SK-N-SH (cell line): Measurements from ENCODE around the gene COLEC11. TPM values are rescaled to one million over a fixed set of nuclear protein-coding genes. Genes with fewer than 3 reads are reported as not detected.

Source experiments
- CTCF ChIA-PET: fragments of 300-600, 350-600 bp; formaldehyde crosslinking; extraction: SDS; loops from one replicate; lab custom pipeline; 2021; lab: Yijun Ruan, JAX
- POLR2A ChIA-PET: fragments of 350-600 bp; sonication (Branson Sonifier 250); formaldehyde crosslinking; extraction: SDS; loops from one replicate; lab custom pipeline; 2020; ENCODE audit warnings: antibody characterized with exemption, inconsistent platforms; lab: Yijun Ruan, JAX
- DNase-seq: peaks from one replicate; pipeline ENCODE4 v3.0.0; 2012
- H2AFZ ChIP-seq: fragments of 200-600 bp; sonication (generic); 2 replicates; pipeline ENCODE4 v1.8.1; 2016; ENCODE audit warnings: antibody characterized with exemption, mild to moderate bottlenecking, low read depth
- H3F3A ChIP-seq: fragments of 200-600 bp; sonication (generic); replicated peaks from 2 replicates; pipeline ENCODE3; 2016; ENCODE audit warnings: antibody characterized with exemption, mild to moderate bottlenecking; ENCODE audit not compliant: insufficient read depth
- H3K27ac ChIP-seq, 2 experiments: fragments of 200-500 bp in 1 of 2; fragments of 200-600 bp in 1 of 2; sonication (Bioruptor generic) in 1 of 2; sonication (generic), shearing (Covaris generic) in 1 of 2; 2 replicates each; pipeline versions ENCODE4 v1.5.1 to v1.6.1; 2014 to 2016; ENCODE audit warnings: low read depth in 2 of 2, inconsistent platforms in 1 of 2, low read length in 1 of 2, mild to moderate bottlenecking in 1 of 2, mixed read lengths in 1 of 2
- H3K27me3 ChIP-seq: fragments of 200-600 bp; sonication (generic), shearing (Covaris generic); 2 replicates; pipeline ENCODE4 v1.6.1; 2016; ENCODE audit warnings: mixed run types; ENCODE audit not compliant: insufficient read depth
- H3K36me3 ChIP-seq, 2 experiments: fragments of 200-500 bp in 1 of 2; fragments of 200-600 bp in 1 of 2; sonication (Bioruptor generic) in 1 of 2; sonication (generic) in 1 of 2; replicated peaks in 1 of 2; 2 replicates each; pipeline versions ENCODE3 to v1.5.1; 2014 to 2016; ENCODE audit warnings: low read length in 1 of 2, mild to moderate bottlenecking in 1 of 2; ENCODE audit not compliant: insufficient read depth in 2 of 2, control insufficient read depth in 1 of 2
- H3K4me1 ChIP-seq, 2 experiments: fragments of 200-500 bp in 1 of 2; fragments of 200-600 bp in 1 of 2; sonication (Bioruptor generic) in 1 of 2; sonication (generic), shearing (Covaris generic) in 1 of 2; 2 replicates each; pipeline versions ENCODE4 v1.5.1 to v1.6.1; 2014 to 2016; ENCODE audit warnings: low read depth in 1 of 2, low read length in 1 of 2, mixed run types in 1 of 2; ENCODE audit not compliant: insufficient read depth in 2 of 2, control insufficient read depth in 1 of 2
- H3K4me2 ChIP-seq: fragments of 200-600 bp; sonication (generic), shearing (Covaris generic); 2 replicates; pipeline ENCODE4 v1.6.1; 2017; ENCODE audit warnings: mixed run types
- H3K4me3 ChIP-seq, 2 experiments: fragments of 200-500 bp in 1 of 2; fragments of 200-600 bp in 1 of 2; sonication (Bioruptor generic) in 1 of 2; sonication (generic), shearing (Covaris generic) in 1 of 2; 2 replicates each; pipeline versions ENCODE4 v1.5.1 to v1.8.1; 2014 to 2016; ENCODE audit warnings: low read depth in 2 of 2, inconsistent platforms in 1 of 2, low read length in 1 of 2, mild to moderate bottlenecking in 1 of 2, mixed read lengths in 1 of 2, moderate library complexity in 1 of 2
- H3K79me2 ChIP-seq: fragments of 200-600 bp; sonication (generic); 2 replicates; pipeline ENCODE4 v1.8.1; 2017; ENCODE audit warnings: mild to moderate bottlenecking; ENCODE audit not compliant: insufficient read depth
- H3K9ac ChIP-seq: fragments of 200-600 bp; sonication (generic); 2 replicates; pipeline ENCODE4 v1.6.1; 2017; ENCODE audit warnings: mixed run types
- H3K9me2 ChIP-seq: fragments of 200-600 bp; sonication (generic); 2 replicates; pipeline ENCODE4 v1.6.1; 2017; ENCODE audit warnings: mixed run types
- H3K9me3 ChIP-seq: fragments of 200-600 bp; sonication (generic); 2 replicates; pipeline ENCODE4 v1.6.1; 2017; ENCODE audit warnings: mixed run types, mild to moderate bottlenecking, moderate library complexity
- H4K20me1 ChIP-seq: fragments of 200-600 bp; sonication (generic); 2 replicates; pipeline ENCODE4 v1.6.1; 2017; ENCODE audit warnings: mild to moderate bottlenecking, mixed run types; ENCODE audit not compliant: insufficient read depth
- CHD2 ChIP-seq: fragments of 150-350 bp; IDR thresholded peaks from 2 replicates; pipeline ENCODE4 v1.6.1; 2018; ENCODE audit warnings: low read length; ENCODE audit not compliant: partially characterized antibody
- ELF1 ChIP-seq: IDR thresholded peaks from 2 replicates; pipeline ENCODE4 v1.4.0; 2012
- EP300 ChIP-seq, 2 experiments: IDR thresholded peaks; 2 replicates each; pipeline versions ENCODE4 v1.4.0 to v1.6.1; 2012; ENCODE audit warnings: borderline replicate concordance in 1 of 2, low read depth in 1 of 2, low read length in 1 of 2
- FOXM1 ChIP-seq: IDR thresholded peaks from 2 replicates; pipeline ENCODE4 v1.4.0; 2012; ENCODE audit warnings: low read depth, mild to moderate bottlenecking
- GABPA ChIP-seq: IDR thresholded peaks from 2 replicates; pipeline ENCODE4 v1.4.0; 2012; ENCODE audit warnings: low read depth, mild to moderate bottlenecking
- GATA2 ChIP-seq: sonication (generic); formaldehyde crosslinking; IDR thresholded peaks from 2 replicates; pipeline ENCODE4 v1.5.0; 2020; ENCODE audit warnings: mild to moderate bottlenecking, missing genetic modification reagents
- JUND ChIP-seq: IDR thresholded peaks from 2 replicates; pipeline ENCODE4 v1.4.0; 2012
- MEF2A ChIP-seq: IDR thresholded peaks from 2 replicates; pipeline ENCODE4 v1.4.0; 2012; ENCODE audit warnings: low read depth, borderline replicate concordance
- POLR2AphosphoS5 ChIP-seq: IDR thresholded peaks from 2 replicates; pipeline ENCODE4 v1.6.1; 2012; ENCODE audit warnings: low read depth, low read length
- RAD21 ChIP-seq: IDR thresholded peaks from 2 replicates; pipeline ENCODE4 v1.6.1; 2012; ENCODE audit warnings: mild to moderate bottlenecking, low read length
- RCOR1 ChIP-seq: fragments of 150-350 bp; IDR thresholded peaks from 2 replicates; pipeline ENCODE4 v1.6.1; 2017; ENCODE audit warnings: antibody characterized with exemption, low read length
- RFX5 ChIP-seq: IDR thresholded peaks from 2 replicates; pipeline ENCODE4 v1.6.1; 2012; ENCODE audit warnings: mild to moderate bottlenecking, improper control_type of control experiment, low read length
- RXRA ChIP-seq: IDR thresholded peaks from 2 replicates; pipeline ENCODE4 v1.4.0; 2012; ENCODE audit warnings: low read depth, mild to moderate bottlenecking, borderline replicate concordance
- TAF1 ChIP-seq: IDR thresholded peaks from 2 replicates; pipeline ENCODE4 v1.6.1; 2012; ENCODE audit warnings: low read depth, mild to moderate bottlenecking, low read length, moderate library complexity, borderline replicate concordance
- WGBS: methylation state at CpG from one replicate; pipeline ENCODE4 v1.1.6; 2017; ENCODE audit warnings: low lambda C conversion rate; 5-methylcytosine and 5-hydroxymethylcytosine counted together
- polyA plus RNA-seq, 3 experiments: library from polyadenylated mRNA; depleted of rRNA; stranded (reverse); fragments of >200 nt; gene quantifications; 2 replicates each; pipeline ENCODE4 v1.2.3, GENCODE V29; 2012
- TF ChIP-seq, protein P1 (sequence below): IDR thresholded peaks from 2 replicates; pipeline ENCODE4 v1.4.0; 2012; ENCODE audit warnings: low read depth
- TF ChIP-seq, protein P2 (sequence below): fragments of 150-350 bp; IDR thresholded peaks from 2 replicates; pipeline ENCODE4 v1.6.1; 2016; ENCODE audit warnings: mild to moderate bottlenecking, low read depth, low read length
- TF ChIP-seq, protein P3 (sequence below): fragments of 200-600 bp; sonication (generic); IDR thresholded peaks from 2 replicates; pipeline ENCODE4 v1.6.1; 2017; ENCODE audit warnings: antibody characterized with exemption, mild to moderate bottlenecking, moderate library complexity
- TF ChIP-seq, protein P4 (sequence below): IDR thresholded peaks from 2 replicates; pipeline ENCODE4 v1.6.1; 2012; ENCODE audit warnings: mild to moderate bottlenecking, low read depth, low read length, moderate library complexity
- TF ChIP-seq, protein P5 (sequence below): IDR thresholded peaks from 2 replicates; pipeline ENCODE4; 2012
- TF ChIP-seq, protein P6 (sequence below): IDR thresholded peaks from 2 replicates; pipeline ENCODE4 v1.4.0; 2012; ENCODE audit warnings: low read depth, borderline replicate concordance

Gene COLEC11
- polyA plus RNA-seq, 1 of the 3 experiments (the other 2 are of a cell fraction): 8.7 TPM

DNA sequence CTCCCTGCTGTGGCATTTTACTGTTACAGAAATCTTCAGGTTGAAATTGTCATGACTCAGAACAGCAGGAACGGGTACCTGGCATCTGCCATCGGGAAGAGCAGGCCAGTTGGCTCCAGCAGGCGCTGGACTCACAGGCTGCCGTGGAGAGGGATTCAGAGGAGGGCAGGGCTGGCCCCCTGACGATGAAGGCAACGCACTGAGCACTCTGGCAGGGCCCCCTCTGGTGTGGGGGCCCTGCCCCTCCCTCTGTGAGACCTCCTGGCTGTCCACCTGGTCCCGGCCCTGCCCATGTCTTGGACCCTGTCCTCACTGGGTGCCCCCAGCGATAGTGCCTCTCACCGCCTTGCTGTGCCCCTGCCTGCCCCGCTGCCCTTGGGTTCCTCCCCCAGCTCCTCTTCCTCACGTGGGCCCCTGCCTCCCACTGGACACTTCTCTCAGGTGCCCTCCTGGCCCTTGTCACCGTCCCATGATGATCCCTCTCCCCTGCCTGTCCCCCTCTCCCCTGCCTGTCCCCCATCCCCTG is 39.7 kb downstream of the COLEC11 start:
- H3K4me1 ChIP-seq: peaks cover 0 to 20% of the 10 kb centered on the region in 2 experiments; a peak in 1 of 4 replicates
- H3K4me3 ChIP-seq: no peak overlapping the region
- no peaks in the 10 kb centered on the region for H3K36me3 ChIP-seq
- no peaks in the 10 kb centered on the region for H3K9me2 ChIP-seq
- no peak for TF ChIP-seq ELF1
- TF ChIP-seq, protein P1, sequence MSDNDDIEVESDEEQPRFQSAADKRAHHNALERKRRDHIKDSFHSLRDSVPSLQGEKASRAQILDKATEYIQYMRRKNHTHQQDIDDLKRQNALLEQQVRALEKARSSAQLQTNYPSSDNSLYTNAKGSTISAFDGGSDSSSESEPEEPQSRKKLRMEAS: no peak
- TF ChIP-seq, protein P2, sequence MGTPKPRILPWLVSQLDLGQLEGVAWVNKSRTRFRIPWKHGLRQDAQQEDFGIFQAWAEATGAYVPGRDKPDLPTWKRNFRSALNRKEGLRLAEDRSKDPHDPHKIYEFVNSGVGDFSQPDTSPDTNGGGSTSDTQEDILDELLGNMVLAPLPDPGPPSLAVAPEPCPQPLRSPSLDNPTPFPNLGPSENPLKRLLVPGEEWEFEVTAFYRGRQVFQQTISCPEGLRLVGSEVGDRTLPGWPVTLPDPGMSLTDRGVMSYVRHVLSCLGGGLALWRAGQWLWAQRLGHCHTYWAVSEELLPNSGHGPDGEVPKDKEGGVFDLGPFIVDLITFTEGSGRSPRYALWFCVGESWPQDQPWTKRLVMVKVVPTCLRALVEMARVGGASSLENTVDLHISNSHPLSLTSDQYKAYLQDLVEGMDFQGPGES: no peak
- TF ChIP-seq TAF1: no peak
- no peak for TF ChIP-seq EP300 (IDR thresholded peaks at IDR 0.05; ENCODE audit: borderline replicate concordance in 1 of 2, low read depth in 1 of 2, low read length in 1 of 2)
- TF ChIP-seq FOXM1: no peak
- TF ChIP-seq, protein P3, sequence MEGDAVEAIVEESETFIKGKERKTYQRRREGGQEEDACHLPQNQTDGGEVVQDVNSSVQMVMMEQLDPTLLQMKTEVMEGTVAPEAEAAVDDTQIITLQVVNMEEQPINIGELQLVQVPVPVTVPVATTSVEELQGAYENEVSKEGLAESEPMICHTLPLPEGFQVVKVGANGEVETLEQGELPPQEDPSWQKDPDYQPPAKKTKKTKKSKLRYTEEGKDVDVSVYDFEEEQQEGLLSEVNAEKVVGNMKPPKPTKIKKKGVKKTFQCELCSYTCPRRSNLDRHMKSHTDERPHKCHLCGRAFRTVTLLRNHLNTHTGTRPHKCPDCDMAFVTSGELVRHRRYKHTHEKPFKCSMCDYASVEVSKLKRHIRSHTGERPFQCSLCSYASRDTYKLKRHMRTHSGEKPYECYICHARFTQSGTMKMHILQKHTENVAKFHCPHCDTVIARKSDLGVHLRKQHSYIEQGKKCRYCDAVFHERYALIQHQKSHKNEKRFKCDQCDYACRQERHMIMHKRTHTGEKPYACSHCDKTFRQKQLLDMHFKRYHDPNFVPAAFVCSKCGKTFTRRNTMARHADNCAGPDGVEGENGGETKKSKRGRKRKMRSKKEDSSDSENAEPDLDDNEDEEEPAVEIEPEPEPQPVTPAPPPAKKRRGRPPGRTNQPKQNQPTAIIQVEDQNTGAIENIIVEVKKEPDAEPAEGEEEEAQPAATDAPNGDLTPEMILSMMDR: no peak
- TF ChIP-seq RCOR1: no peak
- no peak for TF ChIP-seq CHD2
- no peak for TF ChIP-seq JUND
- TF ChIP-seq, protein P4, sequence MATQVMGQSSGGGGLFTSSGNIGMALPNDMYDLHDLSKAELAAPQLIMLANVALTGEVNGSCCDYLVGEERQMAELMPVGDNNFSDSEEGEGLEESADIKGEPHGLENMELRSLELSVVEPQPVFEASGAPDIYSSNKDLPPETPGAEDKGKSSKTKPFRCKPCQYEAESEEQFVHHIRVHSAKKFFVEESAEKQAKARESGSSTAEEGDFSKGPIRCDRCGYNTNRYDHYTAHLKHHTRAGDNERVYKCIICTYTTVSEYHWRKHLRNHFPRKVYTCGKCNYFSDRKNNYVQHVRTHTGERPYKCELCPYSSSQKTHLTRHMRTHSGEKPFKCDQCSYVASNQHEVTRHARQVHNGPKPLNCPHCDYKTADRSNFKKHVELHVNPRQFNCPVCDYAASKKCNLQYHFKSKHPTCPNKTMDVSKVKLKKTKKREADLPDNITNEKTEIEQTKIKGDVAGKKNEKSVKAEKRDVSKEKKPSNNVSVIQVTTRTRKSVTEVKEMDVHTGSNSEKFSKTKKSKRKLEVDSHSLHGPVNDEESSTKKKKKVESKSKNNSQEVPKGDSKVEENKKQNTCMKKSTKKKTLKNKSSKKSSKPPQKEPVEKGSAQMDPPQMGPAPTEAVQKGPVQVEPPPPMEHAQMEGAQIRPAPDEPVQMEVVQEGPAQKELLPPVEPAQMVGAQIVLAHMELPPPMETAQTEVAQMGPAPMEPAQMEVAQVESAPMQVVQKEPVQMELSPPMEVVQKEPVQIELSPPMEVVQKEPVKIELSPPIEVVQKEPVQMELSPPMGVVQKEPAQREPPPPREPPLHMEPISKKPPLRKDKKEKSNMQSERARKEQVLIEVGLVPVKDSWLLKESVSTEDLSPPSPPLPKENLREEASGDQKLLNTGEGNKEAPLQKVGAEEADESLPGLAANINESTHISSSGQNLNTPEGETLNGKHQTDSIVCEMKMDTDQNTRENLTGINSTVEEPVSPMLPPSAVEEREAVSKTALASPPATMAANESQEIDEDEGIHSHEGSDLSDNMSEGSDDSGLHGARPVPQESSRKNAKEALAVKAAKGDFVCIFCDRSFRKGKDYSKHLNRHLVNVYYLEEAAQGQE: no peak
- TF ChIP-seq MEF2A: no peak
- no peak for TF ChIP-seq RXRA
- TF ChIP-seq RAD21: no peak
- no peak for TF ChIP-seq RFX5
- no peak for TF ChIP-seq GABPA
- TF ChIP-seq, protein P5, sequence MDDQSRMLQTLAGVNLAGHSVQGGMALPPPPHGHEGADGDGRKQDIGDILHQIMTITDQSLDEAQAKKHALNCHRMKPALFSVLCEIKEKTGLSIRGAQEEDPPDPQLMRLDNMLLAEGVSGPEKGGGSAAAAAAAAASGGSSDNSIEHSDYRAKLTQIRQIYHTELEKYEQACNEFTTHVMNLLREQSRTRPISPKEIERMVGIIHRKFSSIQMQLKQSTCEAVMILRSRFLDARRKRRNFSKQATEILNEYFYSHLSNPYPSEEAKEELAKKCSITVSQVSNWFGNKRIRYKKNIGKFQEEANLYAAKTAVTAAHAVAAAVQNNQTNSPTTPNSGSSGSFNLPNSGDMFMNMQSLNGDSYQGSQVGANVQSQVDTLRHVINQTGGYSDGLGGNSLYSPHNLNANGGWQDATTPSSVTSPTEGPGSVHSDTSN: no peak
- TF ChIP-seq GATA2 (CRISPR knock-in tag): no peak
- TF ChIP-seq, protein P6, sequence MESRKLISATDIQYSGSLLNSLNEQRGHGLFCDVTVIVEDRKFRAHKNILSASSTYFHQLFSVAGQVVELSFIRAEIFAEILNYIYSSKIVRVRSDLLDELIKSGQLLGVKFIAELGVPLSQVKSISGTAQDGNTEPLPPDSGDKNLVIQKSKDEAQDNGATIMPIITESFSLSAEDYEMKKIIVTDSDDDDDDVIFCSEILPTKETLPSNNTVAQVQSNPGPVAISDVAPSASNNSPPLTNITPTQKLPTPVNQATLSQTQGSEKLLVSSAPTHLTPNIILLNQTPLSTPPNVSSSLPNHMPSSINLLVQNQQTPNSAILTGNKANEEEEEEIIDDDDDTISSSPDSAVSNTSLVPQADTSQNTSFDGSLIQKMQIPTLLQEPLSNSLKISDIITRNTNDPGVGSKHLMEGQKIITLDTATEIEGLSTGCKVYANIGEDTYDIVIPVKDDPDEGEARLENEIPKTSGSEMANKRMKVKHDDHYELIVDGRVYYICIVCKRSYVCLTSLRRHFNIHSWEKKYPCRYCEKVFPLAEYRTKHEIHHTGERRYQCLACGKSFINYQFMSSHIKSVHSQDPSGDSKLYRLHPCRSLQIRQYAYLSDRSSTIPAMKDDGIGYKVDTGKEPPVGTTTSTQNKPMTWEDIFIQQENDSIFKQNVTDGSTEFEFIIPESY: no peak
- TF ChIP-seq POLR2AphosphoS5: no peak
- no peaks in the 10 kb centered on the region for H3K27me3 ChIP-seq
- no peak overlapping the region for H2AFZ ChIP-seq
- H3F3A ChIP-seq: no peaks in the 10 kb centered on the region
- H4K20me1 ChIP-seq: no peaks in the 10 kb centered on the region
- H3K4me2 ChIP-seq: no peak overlapping the region
- ChIA-PET CTCF (interaction anchor here (2.0 kb wide), 1 partner anchor 10 kb away, joined by 5 read pairs; no protein-coding TSS in a partner anchor), POLR2A (no interaction called here)
- no peak overlapping the region for H3K27ac ChIP-seq
- 73% methylated on average over 10 of the region's 12 CpGs for WGBS
- no peaks in the 10 kb centered on the region for H3K9me3 ChIP-seq
- H3K9ac ChIP-seq: no peak overlapping the region
- DNase-seq: no peak
- no peaks in the 10 kb centered on the region for H3K79me2 ChIP-seq
